Dedifferentiated amniotic fluid mesenchymal stem cell (primary cell): Measurements from ENCODE around the gene L3MBTL4.

ENCODE experiments used
- DNase-seq: peaks from one replicate; pipeline ENCODE4 v3.0.0-alpha.2; 2016; ENCODE audit errors: extremely low spot score

Gene L3MBTL4

GRCh38 chr18:6363216-6363615, 51.5 kb downstream of the L3MBTL4 start:
- no peak for DNase-seq

DNA sequence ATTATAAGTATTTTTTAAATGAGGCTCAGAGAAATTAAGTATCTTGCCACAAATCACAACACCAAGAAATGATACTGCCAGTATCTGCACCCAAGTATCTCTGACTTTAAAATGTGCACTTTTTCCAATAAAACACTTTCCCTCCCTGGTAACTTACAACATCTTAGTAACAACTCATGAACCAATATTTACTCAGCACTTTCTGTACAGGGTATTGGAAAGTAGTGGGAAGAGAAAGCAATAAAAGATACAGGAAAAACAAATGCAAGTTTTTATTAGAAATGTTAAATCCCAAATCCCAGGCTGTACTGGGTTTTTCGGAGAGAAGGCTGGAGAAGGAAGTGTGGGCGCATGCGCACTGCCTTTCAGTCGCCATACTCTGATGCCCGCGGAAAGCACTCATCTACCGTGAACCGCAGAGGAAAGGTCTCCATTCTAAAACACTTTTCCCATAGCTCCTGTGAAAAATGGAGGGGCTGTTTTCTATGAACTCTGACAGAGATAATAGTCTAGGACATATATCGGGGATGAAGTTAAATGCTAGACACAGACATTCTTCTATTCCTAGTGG, 52.1 kb downstream of the L3MBTL4 start:
- no peak for DNase-seq

- no peak for DNase-seq
Observed at GRCh38 chr18:6357668-6358067, 57.0 kb downstream of the L3MBTL4 start.

GRCh38 chr18:6355789-6356589, 58.7 kb downstream of the L3MBTL4 start:
- DNase-seq = no peak

GRCh38 chr18:6352275-6352674, 62.4 kb downstream of the L3MBTL4 start:
- no peak for DNase-seq

- no peak for DNase-seq
Observed at GRCh38 chr18:6342990-6343389, 71.7 kb downstream of the L3MBTL4 start.

DNA sequence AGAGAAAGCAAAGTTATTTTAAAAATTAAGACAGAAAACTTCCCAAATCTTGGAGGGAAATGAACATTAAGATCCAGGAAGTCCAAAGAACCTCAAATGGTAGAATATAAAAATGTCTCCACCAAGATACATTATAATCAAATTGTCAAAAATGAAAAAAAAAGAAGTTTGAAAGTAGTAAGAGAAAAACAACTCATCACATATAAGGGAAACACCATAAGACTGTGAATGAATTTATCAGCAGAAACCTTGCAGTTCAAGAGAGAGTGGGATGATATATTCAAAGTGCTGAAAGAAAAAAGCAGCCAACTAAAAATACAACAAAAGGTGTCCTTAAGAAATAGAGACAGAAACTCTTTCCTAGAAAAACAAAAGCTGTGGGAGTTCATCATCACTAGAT, 73.0 kb downstream of the L3MBTL4 start:
- DNase-seq = no peak

DNA sequence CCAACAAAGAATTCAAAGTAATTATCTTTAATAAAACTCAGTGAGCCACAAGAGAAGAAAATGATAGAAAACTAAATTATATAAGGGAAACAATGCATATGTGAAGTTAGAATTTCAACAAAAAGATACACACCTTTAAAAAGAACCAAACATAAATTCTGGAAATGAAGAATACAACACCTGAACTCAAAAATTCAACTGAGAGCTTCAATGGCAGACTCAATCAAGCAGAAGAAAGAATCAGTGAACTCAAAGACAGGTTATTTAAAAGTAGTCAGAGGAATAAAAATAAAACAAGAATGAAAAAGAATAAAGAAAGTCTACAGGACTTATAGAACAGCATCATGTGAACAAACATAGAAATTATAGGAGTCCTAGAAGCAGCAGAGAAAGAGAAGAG, 73.4 kb downstream of the L3MBTL4 start:
- DNase-seq = no peak

GRCh38 chr18:6340121-6340520, 74.6 kb downstream of the L3MBTL4 start:
- no peak for DNase-seq

DNA sequence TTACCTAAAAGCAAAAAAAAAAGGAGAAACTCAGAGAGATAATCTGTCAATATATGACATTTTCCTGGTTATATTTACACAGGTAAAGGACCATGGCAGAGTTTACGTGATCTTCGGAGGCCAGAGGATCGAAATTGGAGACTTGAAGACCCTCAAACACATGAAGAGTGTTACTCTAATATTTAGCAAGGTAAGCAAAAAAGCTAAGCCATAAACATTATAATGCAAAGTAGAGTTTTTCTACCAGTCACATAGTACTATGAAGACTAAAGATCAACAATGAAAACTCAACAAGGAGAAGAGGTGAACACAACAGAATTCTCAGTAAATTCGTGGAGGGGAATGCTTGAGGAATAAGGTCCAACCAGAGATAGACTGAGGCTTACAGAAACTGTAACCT, 78.5 kb downstream of the L3MBTL4 start:
- DNase-seq = no peak

- no peak for DNase-seq
Observed at GRCh38 chr18:6333981-6334380, 80.7 kb downstream of the L3MBTL4 start.

DNA sequence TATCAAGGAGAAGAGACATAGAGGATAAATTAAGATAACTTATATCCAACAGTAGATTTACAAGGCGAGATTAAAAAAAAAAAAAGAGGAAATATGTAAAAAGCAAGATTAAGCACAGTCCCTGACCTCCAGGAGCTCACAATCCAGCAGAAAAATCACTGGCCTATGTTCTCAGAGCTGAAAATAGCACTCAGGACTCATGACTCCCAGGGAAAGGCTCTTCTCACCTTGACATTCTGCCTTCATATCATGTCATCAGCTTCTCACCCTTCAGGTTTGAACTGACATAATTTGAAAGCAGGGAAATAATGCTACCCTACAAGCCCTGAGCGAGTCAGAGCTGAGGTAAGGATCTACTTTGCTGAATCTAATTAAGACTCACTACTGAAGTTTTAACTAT, 82.8 kb downstream of the L3MBTL4 start:
- no peak for DNase-seq

DNA sequence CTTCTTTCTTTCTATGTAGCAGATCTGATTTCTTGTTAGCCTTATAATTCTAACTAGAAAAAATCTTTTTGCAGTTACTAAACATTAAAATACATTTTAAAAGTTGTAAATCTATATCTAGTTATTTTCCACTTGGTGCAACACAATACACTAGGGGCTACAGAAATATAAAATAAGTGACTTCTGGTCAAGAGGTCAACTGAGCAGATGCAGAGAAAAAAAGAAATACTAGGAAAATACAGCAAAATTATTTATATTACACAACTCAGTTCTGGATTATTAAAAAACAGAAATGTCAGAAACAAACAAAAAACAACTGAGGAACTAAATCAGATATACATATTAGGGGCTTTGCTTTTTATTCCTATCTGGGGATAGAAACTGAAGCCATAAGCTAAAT, 83.9 kb downstream of the L3MBTL4 start:
- DNase-seq = no peak

DNA sequence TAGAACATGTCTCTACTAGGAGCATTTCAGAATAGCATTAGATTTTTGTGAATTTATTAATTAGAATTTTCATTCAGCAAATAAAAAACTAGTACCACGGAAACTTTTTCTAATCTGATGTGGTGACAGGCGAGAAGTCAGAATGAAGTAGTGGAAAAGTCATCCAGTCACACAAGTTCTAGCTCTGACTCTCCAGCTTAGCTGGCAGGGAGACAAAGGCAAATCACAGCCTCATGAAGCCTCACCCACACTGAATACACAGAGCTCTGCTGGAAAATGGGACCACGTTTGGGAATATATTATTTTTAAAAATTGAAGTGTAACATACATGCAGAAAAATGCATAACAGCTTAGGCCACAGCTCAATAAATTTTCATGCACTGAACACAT, 86.1 kb downstream of the L3MBTL4 start:
- no peak for DNase-seq

- DNase-seq = no peak
Observed at GRCh38 chr18:6327895-6328620, 86.7 kb downstream of the L3MBTL4 start.

DNA sequence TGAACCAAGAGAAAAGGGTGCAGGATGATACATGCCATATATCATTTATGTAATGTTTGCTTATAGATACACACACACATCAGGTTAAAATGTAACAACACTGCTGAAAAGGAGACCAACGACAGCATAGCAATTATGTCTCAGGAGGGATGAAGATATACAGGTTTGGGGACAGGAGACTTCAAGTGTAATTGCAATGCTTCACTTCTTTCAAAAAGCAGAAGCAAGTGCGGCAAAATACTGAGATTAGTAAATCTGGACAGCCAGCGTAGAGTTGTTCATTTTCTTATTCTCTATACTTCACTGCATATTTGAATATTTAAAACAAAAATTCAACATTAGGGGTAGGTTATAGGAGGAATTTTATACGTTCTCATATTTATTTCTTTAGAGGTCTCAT, 87.2 kb downstream of the L3MBTL4 start:
- no peak for DNase-seq

DNA sequence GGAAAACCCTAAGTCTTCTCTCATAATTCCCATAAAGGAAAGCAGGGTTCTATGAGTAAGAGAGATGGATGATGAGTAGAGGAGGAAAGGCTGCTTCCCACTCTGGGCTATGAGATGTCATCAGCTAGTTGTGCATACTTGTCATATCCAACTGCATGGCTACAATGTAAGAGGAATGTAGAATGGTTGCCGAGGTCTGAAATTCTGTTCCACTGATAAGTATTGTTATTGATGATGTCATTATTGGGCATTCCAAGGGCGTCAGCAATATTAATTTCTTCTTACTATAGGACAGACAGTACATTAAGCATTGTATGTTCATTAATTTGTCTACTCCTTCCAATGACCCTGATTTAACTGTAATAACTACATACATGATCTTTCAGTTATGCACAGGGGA, 88.1 kb downstream of the L3MBTL4 start:
- DNase-seq = no peak

DNA sequence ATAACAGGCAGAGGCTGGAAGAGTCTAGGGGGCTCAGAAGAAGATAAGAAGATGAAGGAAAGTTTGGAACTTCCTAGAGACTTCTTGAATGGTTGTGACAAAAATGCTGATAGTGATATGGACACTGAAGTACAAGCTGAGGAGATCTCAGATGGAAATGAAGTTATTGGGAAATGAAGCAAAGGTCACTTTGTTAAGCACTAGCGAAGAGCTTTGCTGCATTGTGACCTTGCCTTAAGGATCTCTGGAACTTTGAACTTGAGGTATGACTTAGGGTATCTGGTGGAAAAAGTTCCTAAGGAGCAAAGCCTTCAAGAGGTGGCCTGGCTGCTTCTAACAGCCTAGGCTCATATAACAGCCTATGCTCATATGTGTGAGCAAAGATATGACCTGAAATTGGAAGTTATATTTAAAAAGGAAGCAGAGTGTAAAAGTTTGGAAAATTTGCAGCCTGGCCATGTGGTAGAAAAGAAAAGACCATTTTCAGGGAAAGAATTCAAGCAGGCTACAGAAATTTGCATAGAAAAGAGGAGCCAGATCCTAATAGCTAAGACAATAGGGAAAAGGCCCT, 91.3 kb downstream of the L3MBTL4 start:
- DNase-seq = no peak

DNA sequence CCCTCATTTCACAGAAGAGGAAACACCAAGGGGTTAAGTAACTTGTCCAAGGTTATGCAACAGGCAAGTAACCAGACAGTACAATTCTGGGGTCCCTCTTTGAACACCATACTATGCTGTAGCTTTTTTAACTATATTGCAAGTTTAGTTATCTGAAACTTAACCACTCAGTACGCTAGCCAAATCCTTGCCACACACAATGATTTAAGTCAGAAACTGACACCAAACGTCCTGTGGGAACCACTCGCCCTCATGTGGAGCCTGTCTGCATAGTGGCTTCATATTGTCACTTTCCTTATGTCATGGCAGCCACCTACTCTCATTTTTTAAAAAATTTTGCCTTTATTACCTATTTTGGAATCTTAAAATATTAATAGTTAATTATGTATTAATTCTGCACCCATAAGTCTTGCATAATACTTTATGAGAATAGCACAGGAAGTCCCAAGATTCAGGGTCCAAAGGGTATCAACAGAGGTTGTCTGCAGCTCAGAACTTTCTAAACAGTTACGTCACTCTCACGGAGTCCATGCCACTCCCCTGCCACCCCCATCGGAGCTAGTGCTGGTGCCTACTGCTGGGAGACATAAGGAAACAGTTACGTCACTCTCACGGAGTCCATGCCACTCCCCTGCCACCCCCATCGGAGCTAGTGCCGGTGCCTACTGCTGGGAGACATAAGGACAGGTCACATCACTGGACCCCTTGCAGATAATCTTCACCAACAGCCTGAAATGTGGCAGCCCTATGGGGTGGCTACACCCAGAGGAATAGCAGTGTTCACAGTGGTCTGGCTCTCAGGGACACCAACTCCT, 99.0 kb downstream of the L3MBTL4 start:
- no peak for DNase-seq

DNA sequence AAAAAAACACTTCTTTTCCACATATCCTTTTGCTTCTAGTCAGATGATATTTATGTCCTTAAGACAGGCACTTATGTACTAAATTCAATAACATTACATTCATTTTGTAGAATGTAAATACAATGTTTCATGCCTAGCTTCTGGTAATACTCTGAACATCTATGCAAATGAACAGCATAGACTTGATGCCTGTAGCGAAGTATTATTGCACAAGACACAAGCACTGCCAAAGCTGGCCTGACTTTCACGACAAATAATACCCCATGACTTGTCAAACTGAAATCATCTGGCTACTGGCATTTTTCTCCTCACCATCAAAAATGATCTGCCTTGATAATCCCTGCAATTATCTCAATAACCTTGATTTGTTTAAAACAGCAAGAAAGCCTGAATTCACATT, 101.3 kb downstream of the L3MBTL4 start:
- DNase-seq = no peak

- DNase-seq = no peak
Observed at GRCh38 chr18:6311456-6312215, 103.1 kb downstream of the L3MBTL4 start.
